HEK293 (cell line): ENCODE data around the gene TRIML2.

Source experiments
- ATF2 ChIP-seq: fragments of 450-650 bp; formaldehyde crosslinking; IDR thresholded peaks from 2 replicates; pipeline ENCODE4 v1.5.1; 2016; ENCODE audit warnings: missing biosample characterization, missing genetic modification characterization, low read depth
- CTCF ChIP-seq: fragments of 450-650 bp; formaldehyde crosslinking; IDR thresholded peaks from 2 replicates; pipeline ENCODE4 v1.5.1; 2016; ENCODE audit warnings: missing biosample characterization, missing genetic modification characterization
- INSM2 ChIP-seq: fragments of 450-650 bp; formaldehyde crosslinking; IDR thresholded peaks from 2 replicates; pipeline ENCODE4 v1.5.1; 2016; ENCODE audit warnings: missing biosample characterization, missing genetic modification characterization
- SCRT2 ChIP-seq: fragments of 450-650 bp; formaldehyde crosslinking; IDR thresholded peaks from 2 replicates; pipeline ENCODE4 v1.5.1; 2016; ENCODE audit warnings: missing biosample characterization, missing genetic modification characterization
- SETDB1 ChIP-seq: IDR thresholded peaks from one replicate; pipeline ENCODE4 v1.6.1; 2017; ENCODE audit warnings: mild to moderate bottlenecking, low read length, moderate library complexity, mixed read lengths; ENCODE audit not compliant: insufficient read length
- ZNF280D ChIP-seq: fragments of 450-650 bp; formaldehyde crosslinking; IDR thresholded peaks from 2 replicates; pipeline ENCODE4 v1.5.1; 2016; ENCODE audit warnings: missing biosample characterization, missing genetic modification characterization
- ZNF510 ChIP-seq: fragments of 450-650 bp; formaldehyde crosslinking; IDR thresholded peaks from 2 replicates; pipeline ENCODE4 v1.5.1; 2018; ENCODE audit warnings: mild to moderate bottlenecking, missing genetic modification characterization, missing biosample characterization; ENCODE audit not compliant: insufficient replicate concordance
- ZNF670 ChIP-seq: fragments of 450-650 bp; formaldehyde crosslinking; IDR thresholded peaks from 2 replicates; pipeline ENCODE4 v1.5.1; 2016; ENCODE audit warnings: missing biosample characterization, missing genetic modification characterization, low read depth
- ZNF707 ChIP-seq: fragments of 450-650 bp; formaldehyde crosslinking; IDR thresholded peaks from 2 replicates; pipeline ENCODE4 v1.5.1; 2016; ENCODE audit warnings: missing biosample characterization, missing genetic modification characterization
- ZNF747 ChIP-seq: fragments of 450-650 bp; formaldehyde crosslinking; IDR thresholded peaks from 2 replicates; pipeline ENCODE4 v1.5.1; 2016; ENCODE audit warnings: missing biosample characterization, missing genetic modification characterization

GRCh38 chr4:188138227-188138626, 28.8 kb upstream of the TRIML2 start:
- TF ChIP-seq ZNF707 (tag by site-specific recombination) (no peak), CTCF (no peak), ATF2 (no peak), INSM2 (no peak), ZNF670 (tag by site-specific recombination) (no peak), SETDB1 (no peak), ZNF280D (tag by site-specific recombination) (no peak), ZNF510 (tag by site-specific recombination) (no peak), SCRT2 (tag by site-specific recombination) (no peak), ZNF747 (tag by site-specific recombination) (no peak)
